ENCODE measurements around the gene HSDL1. TPM values are rescaled to one million over a fixed set of nuclear protein-coding genes. Genes with fewer than 3 reads are reported as not detected.

Gene HSDL1
- total RNA-seq, 3 donors from 2014 or later (not counting 1 experiment from before 2014, with no cell fraction given) = 11.2 to 15.3 (median 13.5) TPM

DNA sequence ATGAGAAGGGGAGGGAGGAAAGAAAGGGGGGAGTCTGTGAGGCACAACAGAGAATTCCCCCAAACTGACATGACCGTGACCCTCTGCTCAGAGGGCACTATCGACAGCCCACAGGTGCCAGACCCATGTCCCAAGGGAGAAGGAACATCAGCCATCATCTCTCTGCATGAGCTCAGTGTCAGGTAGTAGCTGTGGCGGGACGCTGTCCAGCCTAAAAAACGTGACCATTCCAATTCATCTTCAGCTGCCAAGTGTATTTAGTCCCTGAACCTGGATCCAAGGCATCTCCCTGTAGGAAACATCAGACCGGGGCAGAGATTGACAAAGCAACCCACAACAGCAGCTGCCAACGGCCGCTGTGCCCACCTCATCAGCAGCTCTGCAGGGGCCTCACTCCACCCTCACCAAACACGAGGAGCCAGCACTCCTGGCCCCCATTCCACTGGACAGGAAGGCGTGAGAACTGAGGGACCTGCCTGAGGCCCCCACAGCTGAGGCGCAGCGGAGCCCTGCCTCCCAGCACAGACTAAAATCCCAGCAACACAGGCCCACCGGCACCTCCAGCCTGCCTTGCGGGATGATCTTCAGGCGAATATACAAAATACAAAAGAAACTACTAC, 33.3 kb upstream of the HSDL1 start:
- Mint-ChIP-seq H3K36me3 (no peaks in the 10 kb centered on the region), H3K27ac (no peak overlapping the region), H3K9me3 (no peaks in the 10 kb centered on the region), H3K27me3 (ENCODE audit: low read depth in 2 of 2) (no peaks in the 10 kb centered on the region), H3K4me1 (peaks cover 0 to 7% of the 10 kb centered on the region in 2 donors), H3K4me3 (no peak overlapping the region)
- H3K4me3 ChIP-seq (ENCODE audit: low read length) = no peak overlapping the region
- H3K4me1 ChIP-seq (ENCODE audit: control insufficient read depth, insufficient read depth, low read length) = peaks cover 8% of the 10 kb centered on the region
- no peak overlapping the region for H3K27ac ChIP-seq (ENCODE audit: low read length)
- no peak for ATAC-seq
- no peaks in the 10 kb centered on the region for H3K27me3 ChIP-seq (ENCODE audit: control insufficient read depth, insufficient read depth, low read length)
- TF ChIP-seq, protein P1, sequence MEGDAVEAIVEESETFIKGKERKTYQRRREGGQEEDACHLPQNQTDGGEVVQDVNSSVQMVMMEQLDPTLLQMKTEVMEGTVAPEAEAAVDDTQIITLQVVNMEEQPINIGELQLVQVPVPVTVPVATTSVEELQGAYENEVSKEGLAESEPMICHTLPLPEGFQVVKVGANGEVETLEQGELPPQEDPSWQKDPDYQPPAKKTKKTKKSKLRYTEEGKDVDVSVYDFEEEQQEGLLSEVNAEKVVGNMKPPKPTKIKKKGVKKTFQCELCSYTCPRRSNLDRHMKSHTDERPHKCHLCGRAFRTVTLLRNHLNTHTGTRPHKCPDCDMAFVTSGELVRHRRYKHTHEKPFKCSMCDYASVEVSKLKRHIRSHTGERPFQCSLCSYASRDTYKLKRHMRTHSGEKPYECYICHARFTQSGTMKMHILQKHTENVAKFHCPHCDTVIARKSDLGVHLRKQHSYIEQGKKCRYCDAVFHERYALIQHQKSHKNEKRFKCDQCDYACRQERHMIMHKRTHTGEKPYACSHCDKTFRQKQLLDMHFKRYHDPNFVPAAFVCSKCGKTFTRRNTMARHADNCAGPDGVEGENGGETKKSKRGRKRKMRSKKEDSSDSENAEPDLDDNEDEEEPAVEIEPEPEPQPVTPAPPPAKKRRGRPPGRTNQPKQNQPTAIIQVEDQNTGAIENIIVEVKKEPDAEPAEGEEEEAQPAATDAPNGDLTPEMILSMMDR (IDR thresholded peaks at IDR 0.05) = no peak
- intact Hi-C loops (cut with micrococcal nuclease) = no loop called here
- H3K36me3 ChIP-seq (ENCODE audit: control insufficient read depth, insufficient read depth, low read length) = peaks cover 28% of the 10 kb centered on the region
- no peak for DNase-seq
- 94% methylated on average over 15 of the region's 15 CpGs for WGBS (ENCODE audit: insufficient coverage)
- H3K9me3 ChIP-seq (ENCODE audit: control insufficient read depth, insufficient read depth, low read length) = no peaks in the 10 kb centered on the region

GRCh38 chr16:84177741-84178073, 32.7 kb upstream of the HSDL1 start:
- H3K9me3 ChIP-seq (ENCODE audit: control insufficient read depth, insufficient read depth, low read length) = no peaks in the 10 kb centered on the region
- Mint-ChIP-seq H3K4me1 (peaks cover 0 to 7% of the 10 kb centered on the region in 2 donors), H3K9me3 (no peaks in the 10 kb centered on the region), H3K36me3 (no peaks in the 10 kb centered on the region), H3K27me3 (ENCODE audit: low read depth in 2 of 2) (no peaks in the 10 kb centered on the region), H3K27ac (no peak overlapping the region), H3K4me3 (no peak overlapping the region)
- peaks cover 24% of the 10 kb centered on the region for H3K36me3 ChIP-seq (ENCODE audit: control insufficient read depth, insufficient read depth, low read length)
- H3K4me3 ChIP-seq (ENCODE audit: low read length) = no peak overlapping the region
- H3K4me1 ChIP-seq (ENCODE audit: control insufficient read depth, insufficient read depth, low read length) = peaks cover 8% of the 10 kb centered on the region
- TF ChIP-seq, protein P1 (IDR thresholded peaks at IDR 0.05) = no peak
- DNase-seq (no peak), ATAC-seq (no peak)
- WGBS (ENCODE audit: insufficient coverage) = 87% methylated on average over 9 of the region's 9 CpGs
- no peaks in the 10 kb centered on the region for H3K27me3 ChIP-seq (ENCODE audit: control insufficient read depth, insufficient read depth, low read length)
- intact Hi-C loops (cut with micrococcal nuclease) = no loop called here
- no peak overlapping the region for H3K27ac ChIP-seq (ENCODE audit: low read length)

DNA sequence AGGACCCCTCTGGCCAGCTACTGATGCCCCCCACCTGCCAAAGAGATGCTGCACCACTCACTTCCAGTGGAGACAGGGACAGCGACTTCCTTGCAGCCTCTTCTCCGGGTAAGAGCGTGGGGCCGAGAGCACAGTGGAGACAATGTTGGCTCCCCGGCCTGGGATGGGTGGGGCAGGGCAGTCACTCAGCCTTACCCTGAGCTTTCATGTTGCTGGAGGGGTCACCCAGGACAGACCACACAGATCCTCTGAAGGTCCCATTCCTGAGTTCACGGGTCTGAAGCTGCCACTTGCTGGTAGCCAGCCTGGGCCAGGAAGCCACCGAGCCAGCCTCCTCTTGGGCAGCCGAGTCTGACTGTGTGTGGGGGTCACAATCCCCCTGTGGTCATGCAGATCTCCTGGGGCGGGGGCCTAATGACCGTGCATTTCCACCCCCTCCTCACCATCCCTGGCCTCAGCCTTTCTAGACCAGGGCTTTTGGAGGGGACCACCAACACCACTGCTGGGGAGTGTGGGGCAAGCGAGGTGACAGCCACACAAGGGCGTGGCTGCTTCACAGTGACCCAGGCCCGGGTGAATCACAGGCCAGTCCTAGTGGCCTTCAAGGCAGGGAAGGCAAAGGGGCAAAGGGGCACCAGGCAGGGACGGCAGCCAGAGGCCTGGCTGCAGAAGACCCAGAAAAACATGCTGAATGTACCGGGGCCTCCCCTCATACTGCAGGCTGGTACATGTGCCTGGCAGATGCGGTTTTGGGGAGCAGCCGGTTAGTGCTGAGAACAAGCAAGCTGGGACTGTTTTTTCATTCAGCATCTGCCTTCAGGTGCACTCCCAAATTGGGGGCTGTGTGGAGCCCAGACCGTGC, 31.4 kb upstream of the HSDL1 start:
- Histone ChIP-seq H3K4me1 (ENCODE audit: control insufficient read depth, insufficient read depth, low read length) (peaks cover 8% of the 10 kb centered on the region), H3K36me3 (ENCODE audit: control insufficient read depth, insufficient read depth, low read length) (peaks cover 15% of the 10 kb centered on the region), H3K27ac (ENCODE audit: low read length) (no peak overlapping the region), H3K9me3 (ENCODE audit: control insufficient read depth, insufficient read depth, low read length) (no peaks in the 10 kb centered on the region), H3K27me3 (ENCODE audit: control insufficient read depth, insufficient read depth, low read length) (no peaks in the 10 kb centered on the region), H3K4me3 (ENCODE audit: low read length) (no peak overlapping the region)
- Mint-ChIP-seq H3K27me3 (ENCODE audit: low read depth in 2 of 2) (no peaks in the 10 kb centered on the region), H3K4me1 (peaks cover 0 to 7% of the 10 kb centered on the region in 2 donors), H3K4me3 (no peak overlapping the region), H3K27ac (no peak overlapping the region), H3K9me3 (no peaks in the 10 kb centered on the region), H3K36me3 (no peaks in the 10 kb centered on the region)
- TF ChIP-seq, protein P1 (IDR thresholded peaks at IDR 0.05) = no peak
- intact Hi-C loops (cut with micrococcal nuclease) = no loop called here
- ATAC-seq (no peak), DNase-seq (no peak)
- 87% methylated on average over 18 of the region's 18 CpGs for WGBS (ENCODE audit: insufficient coverage)

Measured in natural killer cell (primary cell).